Measurements from ENCODE around the gene NSUN2. TPM values are rescaled to one million over a fixed set of nuclear protein-coding genes. Genes with fewer than 3 reads are reported as not detected.
"Not testable (repeated sequence)": the region's sequence is repeated elsewhere in the genome, so short reads cannot be mapped to it uniquely, and the experiment has no call there.

The NSUN2 gene
- total and polyA plus RNA-seq, 7 donors = 29.3 to 54.4 (median 31.9) TPM

DNA sequence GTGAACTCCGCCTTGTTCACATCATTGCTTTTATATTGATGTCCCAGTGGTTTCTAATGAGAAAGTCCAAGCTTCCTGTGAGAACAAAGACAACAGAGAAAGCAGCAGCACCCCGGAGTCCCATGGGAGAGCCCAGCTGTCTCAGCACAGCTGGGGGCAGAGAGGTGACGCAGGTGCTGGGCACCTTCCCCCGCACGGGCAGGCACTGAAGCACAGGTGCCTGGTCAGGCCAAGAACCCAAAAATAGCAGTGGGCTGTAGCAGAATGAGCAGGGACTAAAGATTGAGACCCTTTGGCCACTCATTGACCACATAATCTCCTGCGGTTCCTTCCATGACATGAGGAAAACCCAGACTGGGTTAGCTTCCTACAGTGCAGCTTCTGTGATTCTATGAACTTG is 19.2 kb upstream of the NSUN2 start:
- Histone ChIP-seq H3K27me3 (no peaks in the 10 kb centered on the region), H3K36me3 (peaks cover 0 to 18% (median 6%) of the 10 kb centered on the region in 4 donors), H3K4me1 (no peaks in the 10 kb centered on the region), H3K9me3 (peaks cover 0 to 6% (median under 1%) of the 10 kb centered on the region in 4 donors), H3K4me3 (no peak overlapping the region), H3K27ac (no peak overlapping the region)
- WGBS, 2 donors = 76 to 83% methylated on average over 6 of the region's 6 CpGs
- intact Hi-C loops (cut with DNase I) = no loop called here
- TF ChIP-seq EP300 (IDR thresholded peaks at IDR 0.05) = no peak
- TF ChIP-seq, protein P1, sequence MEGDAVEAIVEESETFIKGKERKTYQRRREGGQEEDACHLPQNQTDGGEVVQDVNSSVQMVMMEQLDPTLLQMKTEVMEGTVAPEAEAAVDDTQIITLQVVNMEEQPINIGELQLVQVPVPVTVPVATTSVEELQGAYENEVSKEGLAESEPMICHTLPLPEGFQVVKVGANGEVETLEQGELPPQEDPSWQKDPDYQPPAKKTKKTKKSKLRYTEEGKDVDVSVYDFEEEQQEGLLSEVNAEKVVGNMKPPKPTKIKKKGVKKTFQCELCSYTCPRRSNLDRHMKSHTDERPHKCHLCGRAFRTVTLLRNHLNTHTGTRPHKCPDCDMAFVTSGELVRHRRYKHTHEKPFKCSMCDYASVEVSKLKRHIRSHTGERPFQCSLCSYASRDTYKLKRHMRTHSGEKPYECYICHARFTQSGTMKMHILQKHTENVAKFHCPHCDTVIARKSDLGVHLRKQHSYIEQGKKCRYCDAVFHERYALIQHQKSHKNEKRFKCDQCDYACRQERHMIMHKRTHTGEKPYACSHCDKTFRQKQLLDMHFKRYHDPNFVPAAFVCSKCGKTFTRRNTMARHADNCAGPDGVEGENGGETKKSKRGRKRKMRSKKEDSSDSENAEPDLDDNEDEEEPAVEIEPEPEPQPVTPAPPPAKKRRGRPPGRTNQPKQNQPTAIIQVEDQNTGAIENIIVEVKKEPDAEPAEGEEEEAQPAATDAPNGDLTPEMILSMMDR (IDR thresholded peaks at IDR 0.05) = no peak
- TF ChIP-seq POLR2AphosphoS5 (IDR thresholded peaks at IDR 0.05) = no peak
- no peak for TF ChIP-seq POLR2A (IDR thresholded peaks at IDR 0.05)
- DNase-seq = no peak

DNA sequence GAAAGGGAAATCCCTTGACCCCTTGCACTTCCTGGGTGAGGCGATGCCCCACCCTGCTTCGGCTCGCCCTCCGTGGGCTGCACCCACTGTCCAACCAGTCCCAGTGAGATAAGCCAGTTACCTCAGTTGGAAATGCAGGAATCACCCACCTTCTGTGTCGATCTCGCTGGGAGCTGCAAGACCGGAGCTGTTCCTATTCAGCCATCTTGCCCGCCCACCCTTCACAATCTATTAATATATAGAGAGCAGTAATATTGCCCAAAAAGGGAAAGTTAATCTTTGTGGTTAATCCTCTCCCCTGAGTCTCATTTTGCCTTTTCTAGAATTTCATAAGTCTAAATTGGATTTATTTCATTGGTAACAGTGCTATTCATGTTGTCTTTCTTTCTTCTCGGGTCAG is 16.8 kb upstream of the NSUN2 start:
- Histone ChIP-seq H3K27ac (no peak overlapping the region), H3K36me3 (no peaks in the 10 kb centered on the region), H3K4me3 (no peak overlapping the region), H3K4me1 (no peaks in the 10 kb centered on the region), H3K27me3 (no peaks in the 10 kb centered on the region), H3K9me3 (no peaks in the 10 kb centered on the region)
- DNase-seq = no peak
- TF ChIP-seq EP300 (IDR thresholded peaks at IDR 0.05) = no peak
- TF ChIP-seq POLR2A (IDR thresholded peaks at IDR 0.05) = no peak
- TF ChIP-seq, protein P1 (IDR thresholded peaks at IDR 0.05) = no peak
- no peak for TF ChIP-seq POLR2AphosphoS5 (IDR thresholded peaks at IDR 0.05)
- WGBS, 2 donors = 95% methylated on average over 9 of the region's 9 CpGs
- intact Hi-C loops (cut with DNase I) = no loop called here

DNA sequence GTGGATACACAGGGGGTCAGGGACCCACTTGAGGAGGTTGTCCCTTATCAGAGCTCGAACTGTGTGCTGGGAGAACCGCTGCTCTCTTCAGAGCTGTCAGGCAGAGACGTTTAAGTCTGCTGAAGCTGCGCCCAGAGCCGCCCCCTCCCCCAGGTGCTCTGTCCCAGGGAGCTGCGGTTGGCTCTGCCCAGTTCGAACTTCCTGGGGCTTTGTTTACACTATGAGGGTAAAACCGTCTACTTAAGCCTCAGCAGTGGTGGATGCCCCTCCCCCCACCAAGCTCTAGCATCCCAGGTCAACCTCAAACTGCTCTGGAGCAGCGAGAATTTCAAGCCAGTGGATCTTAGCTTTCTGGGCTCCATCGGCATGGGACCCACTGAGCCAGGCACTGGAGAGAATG is 16.3 kb upstream of the NSUN2 start:
- H3K36me3 ChIP-seq = no peaks in the 10 kb centered on the region
- H3K9me3 ChIP-seq = no peaks in the 10 kb centered on the region
- H3K27me3 ChIP-seq = no peaks in the 10 kb centered on the region
- intact Hi-C loops (cut with DNase I) = no loop called here
- no peaks in the 10 kb centered on the region for H3K4me1 ChIP-seq
- no peak overlapping the region for H3K4me3 ChIP-seq
- H3K27ac ChIP-seq = no peak overlapping the region
- TF ChIP-seq POLR2A (IDR thresholded peaks at IDR 0.05) (no peak), POLR2AphosphoS5 (IDR thresholded peaks at IDR 0.05) (no peak), EP300 (IDR thresholded peaks at IDR 0.05) (no peak)
- TF ChIP-seq, protein P1 (IDR thresholded peaks at IDR 0.05) = no peak
- DNase-seq = no peak
- WGBS, 2 donors = 80 to 90% methylated on average over 10 of the region's 10 CpGs

DNA sequence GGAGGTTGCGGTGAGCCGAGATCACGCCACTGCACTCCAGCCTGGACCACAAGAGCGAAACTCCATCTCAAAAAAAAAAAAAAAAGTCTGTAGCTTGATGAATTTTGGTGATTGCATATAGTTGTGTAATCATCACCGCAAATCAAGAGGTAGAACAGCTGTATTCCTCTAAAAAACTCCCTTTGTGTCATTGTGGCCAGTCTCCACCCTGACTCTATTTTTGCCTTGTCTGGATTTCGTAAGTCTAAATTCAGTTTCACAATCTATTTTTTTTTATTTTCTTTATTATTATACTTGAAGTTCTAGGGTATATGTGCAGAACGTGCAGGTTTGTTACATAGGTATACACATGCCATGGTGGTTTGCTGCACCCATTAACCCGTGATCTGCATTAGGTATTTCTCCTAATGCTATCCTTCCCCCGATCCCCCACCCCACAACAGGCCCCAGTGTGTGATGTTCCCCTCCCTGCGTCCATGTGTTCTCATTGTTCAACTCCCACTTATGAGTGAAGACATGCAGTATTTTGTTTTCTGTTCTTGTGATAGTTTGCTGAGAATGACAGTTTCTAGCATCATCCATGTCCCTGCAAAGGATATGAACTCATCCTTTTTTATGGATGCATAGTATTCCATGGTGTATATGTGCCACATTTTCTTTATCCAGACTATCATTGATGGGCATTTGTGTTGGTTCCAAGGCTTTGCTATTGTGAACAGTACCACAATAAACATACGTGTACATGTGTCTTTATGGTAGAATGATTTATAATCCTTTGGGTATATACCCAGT is 12.9 kb upstream of the NSUN2 start:
- DNase-seq; H3K9me3 ChIP-seq; H3K36me3 ChIP-seq; intact Hi-C loops (cut with DNase I); H3K27me3 ChIP-seq; H3K27ac ChIP-seq; H3K4me3 ChIP-seq; H3K4me1 ChIP-seq: not testable (repeated sequence)
- 92 to 94% methylated on average over 11 of the region's 11 CpGs for WGBS, 2 donors

DNA sequence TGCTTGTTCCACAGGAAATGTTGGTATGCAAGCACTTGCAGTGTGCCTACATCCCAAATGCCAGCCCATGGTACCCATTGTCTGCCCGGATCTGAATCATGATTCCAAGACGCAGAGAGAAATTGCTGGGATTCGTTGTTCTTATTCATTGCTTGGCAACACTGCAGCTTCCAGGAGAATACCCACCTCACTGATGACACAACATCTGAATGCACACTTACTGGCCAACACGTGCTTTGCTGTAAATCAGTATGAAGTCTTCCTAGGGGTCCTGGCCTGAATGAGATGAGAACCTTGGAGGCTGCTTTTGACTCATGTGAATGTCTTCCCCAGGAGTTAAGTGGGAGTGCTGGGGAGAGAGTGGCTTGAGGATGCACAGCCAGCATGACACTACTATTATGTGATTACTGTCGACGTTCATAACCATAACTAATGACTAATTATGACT is 12.0 kb upstream of the NSUN2 start:
- H3K9me3 ChIP-seq = no peaks in the 10 kb centered on the region
- no peak for DNase-seq
- H3K27ac ChIP-seq = no peak overlapping the region
- no peaks in the 10 kb centered on the region for H3K36me3 ChIP-seq
- no peaks in the 10 kb centered on the region for H3K4me1 ChIP-seq
- WGBS, 2 donors = 94 to 96% methylated on average over 6 of the region's 6 CpGs
- intact Hi-C loops (cut with DNase I) = no loop called here
- no peak for TF ChIP-seq EP300 (IDR thresholded peaks at IDR 0.05)
- no peak for TF ChIP-seq POLR2A (IDR thresholded peaks at IDR 0.05)
- TF ChIP-seq POLR2AphosphoS5 (IDR thresholded peaks at IDR 0.05) = no peak
- TF ChIP-seq, protein P1 (IDR thresholded peaks at IDR 0.05) = no peak
- no peaks in the 10 kb centered on the region for H3K27me3 ChIP-seq
- H3K4me3 ChIP-seq = no peak overlapping the region
